ENCODE results near the gene GAMT.

DNA sequence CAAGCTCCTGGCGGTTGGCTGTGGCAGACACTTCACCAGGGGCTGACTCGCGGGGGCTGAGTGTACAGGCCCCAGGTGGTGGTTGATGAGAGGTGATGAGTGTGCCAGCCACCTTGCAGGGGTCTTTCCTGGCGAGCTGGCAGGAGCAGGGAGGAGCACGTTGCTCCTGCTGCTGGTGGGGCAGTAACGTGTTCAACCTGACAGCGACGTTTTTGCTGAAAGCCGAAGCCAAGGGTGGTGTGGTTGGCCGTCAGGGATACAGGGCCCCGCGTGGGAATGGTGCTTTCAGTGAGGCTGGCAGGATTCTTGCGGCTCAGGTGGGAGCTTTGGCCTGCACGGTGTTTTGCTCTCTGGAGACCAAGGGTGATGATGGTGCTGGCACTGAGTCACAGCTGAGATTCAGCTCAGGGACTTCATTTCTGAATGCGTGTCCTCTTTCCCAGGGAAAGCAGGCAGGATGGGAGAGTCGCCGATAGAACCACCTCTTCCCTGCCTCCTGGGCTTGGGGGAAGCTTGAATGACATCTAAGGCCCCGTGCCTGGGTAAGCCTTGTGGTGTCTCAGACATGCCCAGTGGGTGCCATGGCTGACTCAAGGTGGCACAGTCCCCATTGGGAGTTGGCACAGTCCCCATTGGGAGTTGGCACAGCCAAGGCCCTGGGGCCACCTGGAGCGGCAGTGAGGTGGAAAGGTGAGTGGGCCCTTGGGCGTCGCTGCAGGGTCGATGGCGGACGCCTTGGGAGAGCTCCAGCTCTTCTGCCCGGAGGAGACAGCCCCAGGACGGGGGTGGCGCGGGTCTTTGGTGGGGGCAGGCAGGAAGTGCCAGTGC lies 14.9 kb upstream of the GAMT start:
- TF ChIP-seq POLR2A (IDR thresholded peaks at IDR 0.05; ENCODE audit: low read length) (no peak), GATA1 (IDR thresholded peaks at IDR 0.05; ENCODE audit: low read depth, low read length) (no peak)

Measured in erythroblast (primary cell).